ENCODE results near the gene LIMS1. TPM values are rescaled to one million over a fixed set of nuclear protein-coding genes. Genes with fewer than 3 reads are reported as not detected.
A peak's percentile ranks its signal among the peaks of the same experiment; 100 is the strongest.

The LIMS1 gene
- total RNA-seq, 4 donors from 2014 or later = 147 to 308 (median 224) TPM

DNA sequence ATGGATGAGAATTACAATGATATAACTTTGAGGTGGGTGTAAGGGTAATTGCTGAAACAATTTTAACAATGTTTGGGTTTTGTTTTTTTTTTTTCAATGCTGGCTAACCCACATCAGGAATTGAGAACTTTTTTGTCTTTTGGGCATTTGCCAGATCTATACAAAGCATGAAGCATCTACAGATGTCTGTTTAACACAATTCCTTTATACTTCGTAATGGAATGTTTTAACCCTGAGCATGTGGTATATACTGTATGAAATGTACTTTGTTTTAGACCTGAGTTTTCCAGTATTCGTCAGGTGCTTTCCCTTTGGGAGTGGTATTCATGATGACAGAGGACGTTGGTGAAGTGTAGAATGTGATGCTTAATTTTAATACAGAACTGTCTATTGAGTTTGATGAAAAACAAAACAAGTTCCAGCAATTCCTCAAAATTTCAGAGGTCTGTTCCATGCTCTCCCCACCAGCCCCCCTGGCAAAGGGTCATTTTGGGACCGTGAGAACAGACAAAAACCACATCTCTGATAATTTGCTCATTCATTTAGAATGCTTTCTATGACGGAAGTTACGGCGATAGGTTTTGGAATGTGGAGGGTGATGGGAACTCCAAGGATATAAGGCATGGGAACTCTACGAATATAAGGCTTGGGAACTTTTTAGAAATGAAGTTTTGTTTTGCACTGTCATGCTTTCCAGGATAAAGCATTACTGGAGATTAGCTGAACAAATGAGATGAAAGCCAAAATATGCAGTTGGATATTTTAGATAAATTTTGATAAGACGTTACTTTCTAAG, 14.1 kb downstream of the LIMS1 start:
- no peak overlapping the region for H3K27ac ChIP-seq
- in situ Hi-C loops (cut with MboI; ENCODE audit: low sequenced_read_pairs in 4 of 4) = no loop called here
- TF ChIP-seq POLR2A (IDR thresholded peaks at IDR 0.05) = no peak
- no peaks in the 10 kb centered on the region for H3K27me3 ChIP-seq
- DNase-seq (no peak), ATAC-seq (no peak)
- peaks cover 12 to 25% of the 10 kb centered on the region in 2 donors for H3K4me1 ChIP-seq
- no peaks in the 10 kb centered on the region for H3K36me3 ChIP-seq
- no peak overlapping the region for H3K4me3 ChIP-seq
- no peaks in the 10 kb centered on the region for H3K9me3 ChIP-seq
- intact Hi-C loops (cut with DNase I; ENCODE audit: low total_unique reads) = no loop called here

DNA sequence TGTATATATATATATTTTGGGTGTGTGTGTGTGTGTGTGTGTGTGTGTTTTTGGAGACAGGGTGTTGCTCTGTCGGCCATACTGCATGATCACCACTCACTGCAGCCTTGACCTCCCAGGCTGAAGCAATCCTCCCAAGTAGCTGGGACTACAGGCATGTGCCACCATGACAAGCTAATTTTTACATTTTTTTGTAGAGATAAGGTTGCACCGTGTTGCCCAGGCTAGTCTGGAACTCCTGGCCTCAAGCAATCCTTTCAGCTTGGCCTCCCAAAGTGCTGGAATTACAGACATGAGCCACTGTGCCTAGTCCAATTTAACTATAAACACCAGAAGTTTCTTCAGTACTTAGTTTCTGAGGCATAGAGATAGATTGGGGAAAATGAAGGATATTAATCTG, 18.3 kb downstream of the LIMS1 start:
- intact Hi-C loops (cut with DNase I; ENCODE audit: low total_unique reads) (no loop called here), in situ Hi-C loops (cut with MboI; ENCODE audit: low sequenced_read_pairs in 4 of 4) (no loop called here)
- Histone ChIP-seq H3K4me3 (no peak overlapping the region), H3K36me3 (no peaks in the 10 kb centered on the region), H3K27ac (peak overlapping the region in 3 of 4 donors; percentile 72 to 77 (median 75)), H3K27me3 (no peaks in the 10 kb centered on the region), H3K4me1 (peaks cover 42 to 53% of the 10 kb centered on the region in 2 donors), H3K9me3 (no peaks in the 10 kb centered on the region)
- TF ChIP-seq POLR2A (IDR thresholded peaks at IDR 0.05) = no peak
- TF ChIP-seq, protein P1, sequence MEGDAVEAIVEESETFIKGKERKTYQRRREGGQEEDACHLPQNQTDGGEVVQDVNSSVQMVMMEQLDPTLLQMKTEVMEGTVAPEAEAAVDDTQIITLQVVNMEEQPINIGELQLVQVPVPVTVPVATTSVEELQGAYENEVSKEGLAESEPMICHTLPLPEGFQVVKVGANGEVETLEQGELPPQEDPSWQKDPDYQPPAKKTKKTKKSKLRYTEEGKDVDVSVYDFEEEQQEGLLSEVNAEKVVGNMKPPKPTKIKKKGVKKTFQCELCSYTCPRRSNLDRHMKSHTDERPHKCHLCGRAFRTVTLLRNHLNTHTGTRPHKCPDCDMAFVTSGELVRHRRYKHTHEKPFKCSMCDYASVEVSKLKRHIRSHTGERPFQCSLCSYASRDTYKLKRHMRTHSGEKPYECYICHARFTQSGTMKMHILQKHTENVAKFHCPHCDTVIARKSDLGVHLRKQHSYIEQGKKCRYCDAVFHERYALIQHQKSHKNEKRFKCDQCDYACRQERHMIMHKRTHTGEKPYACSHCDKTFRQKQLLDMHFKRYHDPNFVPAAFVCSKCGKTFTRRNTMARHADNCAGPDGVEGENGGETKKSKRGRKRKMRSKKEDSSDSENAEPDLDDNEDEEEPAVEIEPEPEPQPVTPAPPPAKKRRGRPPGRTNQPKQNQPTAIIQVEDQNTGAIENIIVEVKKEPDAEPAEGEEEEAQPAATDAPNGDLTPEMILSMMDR (IDR thresholded peaks at IDR 0.05 in 4 of 5, conservative IDR thresholded peaks at IDR 0.05 in 1 of 5) = no peak
- ATAC-seq (no peak), DNase-seq (no peak)

DNA sequence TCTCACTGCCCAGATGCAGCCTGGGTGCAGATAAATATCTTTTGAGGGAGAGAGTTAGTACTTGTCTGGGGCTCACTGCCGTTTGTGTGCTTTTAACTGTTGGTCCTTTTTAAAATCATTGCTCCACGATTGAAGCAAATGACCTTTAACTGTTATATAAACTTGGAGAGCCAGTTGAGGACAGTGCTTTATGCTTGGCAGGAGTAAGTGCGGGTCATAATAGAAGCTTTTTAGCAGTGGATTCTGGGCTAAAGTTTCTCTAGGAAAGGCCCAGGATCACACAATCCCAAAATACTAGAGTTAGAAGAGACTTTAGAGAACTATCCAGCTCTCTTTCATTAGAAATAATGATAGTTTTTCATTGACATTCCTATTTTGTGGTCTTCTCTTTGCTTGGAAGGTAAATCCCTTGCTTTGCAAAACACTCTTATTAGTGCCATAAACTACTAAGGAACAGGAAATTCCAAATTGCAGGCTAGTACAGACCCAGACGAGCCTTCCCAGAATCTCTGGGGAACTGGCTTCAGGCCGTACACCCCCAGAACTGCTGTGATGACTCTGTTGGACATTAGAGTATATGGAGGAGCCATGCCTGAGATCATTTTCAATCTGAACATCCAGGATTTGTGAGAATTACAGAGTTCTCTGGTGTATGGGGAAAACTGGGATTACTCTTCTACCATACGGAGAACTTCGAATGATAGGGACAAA, 19.1 kb downstream of the LIMS1 start:
- no peak overlapping the region for H3K4me3 ChIP-seq
- no peaks in the 10 kb centered on the region for H3K36me3 ChIP-seq
- TF ChIP-seq POLR2A (IDR thresholded peaks at IDR 0.05) = no peak
- TF ChIP-seq, protein P1 (IDR thresholded peaks at IDR 0.05 in 4 of 5, conservative IDR thresholded peaks at IDR 0.05 in 1 of 5) = no peak
- H3K9me3 ChIP-seq = no peaks in the 10 kb centered on the region
- in situ Hi-C loops (cut with MboI; ENCODE audit: low sequenced_read_pairs in 4 of 4) = no loop called here
- peak overlapping the region; percentile 11 to 77 (median 74) for H3K27ac ChIP-seq
- DNase-seq = no peak
- H3K27me3 ChIP-seq = no peaks in the 10 kb centered on the region
- peak in 1 of 2 donors; percentile 28 for ATAC-seq
- intact Hi-C loops (cut with DNase I; ENCODE audit: low total_unique reads) = no loop called here
- peaks cover 45 to 47% of the 10 kb centered on the region in 2 donors for H3K4me1 ChIP-seq

DNA sequence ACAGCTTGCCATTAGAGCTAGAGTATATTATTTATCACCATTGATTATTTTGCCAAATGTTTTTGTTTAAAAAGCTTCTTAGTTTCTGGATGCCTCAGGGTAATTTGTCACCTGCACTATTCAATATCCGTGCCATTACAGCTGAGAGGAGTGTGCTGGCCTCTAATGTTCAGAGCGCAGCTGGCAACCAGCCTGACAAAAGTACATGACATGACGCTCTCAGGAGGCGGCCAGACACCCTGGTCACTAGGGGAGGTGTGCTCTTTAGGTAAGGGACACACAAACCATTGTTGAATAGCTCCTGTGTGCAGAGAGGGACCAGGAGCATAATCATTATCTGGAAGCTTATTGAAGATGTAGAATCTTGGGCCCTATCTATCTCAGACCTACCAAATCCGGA, 20.3 kb downstream of the LIMS1 start:
- TF ChIP-seq, protein P1 (IDR thresholded peaks at IDR 0.05 in 4 of 5, conservative IDR thresholded peaks at IDR 0.05 in 1 of 5) = no peak
- no peak for TF ChIP-seq POLR2A (IDR thresholded peaks at IDR 0.05)
- peak overlapping the region; percentile 70 to 77 (median 74) for H3K27ac ChIP-seq
- H3K36me3 ChIP-seq = no peaks in the 10 kb centered on the region
- ATAC-seq = peak; percentile 54
- H3K4me3 ChIP-seq = no peak overlapping the region
- intact Hi-C loops (cut with DNase I; ENCODE audit: low total_unique reads) = no loop called here
- H3K27me3 ChIP-seq = no peaks in the 10 kb centered on the region
- DNase-seq = peak in 1 of 2 donors; percentile 44
- no peaks in the 10 kb centered on the region for H3K9me3 ChIP-seq
- peaks cover 50 to 54% of the 10 kb centered on the region in 2 donors for H3K4me1 ChIP-seq
- in situ Hi-C loops (cut with MboI; ENCODE audit: low sequenced_read_pairs in 4 of 4) = no loop called here

DNA sequence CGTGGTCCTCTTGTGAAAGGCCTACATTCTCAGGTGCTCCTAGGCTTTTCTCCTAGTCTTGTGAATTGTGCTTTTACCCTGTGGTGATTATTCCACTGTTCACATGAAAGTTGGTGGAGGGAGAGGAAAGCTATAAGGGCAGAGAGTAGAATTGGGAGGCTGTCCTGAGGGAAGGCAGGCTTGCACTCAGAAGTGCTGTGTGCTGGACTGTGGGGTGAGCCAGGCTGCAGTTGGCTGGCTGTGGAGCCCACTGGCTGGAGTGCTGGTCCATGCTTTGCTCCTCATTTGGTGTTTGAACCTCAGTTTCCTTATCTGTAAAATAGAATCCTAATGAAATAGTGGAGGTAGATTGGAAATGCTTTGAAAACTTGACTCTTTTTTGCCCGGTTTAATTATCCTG, 21.3 kb downstream of the LIMS1 start:
- TF ChIP-seq, protein P1 (IDR thresholded peaks at IDR 0.05 in 4 of 5, conservative IDR thresholded peaks at IDR 0.05 in 1 of 5) = no peak
- no peak for TF ChIP-seq POLR2A (IDR thresholded peaks at IDR 0.05)
- in situ Hi-C loops (cut with MboI; ENCODE audit: low sequenced_read_pairs in 4 of 4) (no loop called here), intact Hi-C loops (cut with DNase I; ENCODE audit: low total_unique reads) (no loop called here)
- H3K4me1 ChIP-seq = peaks cover 59 to 64% of the 10 kb centered on the region in 2 donors
- no peak for DNase-seq
- H3K36me3 ChIP-seq = no peaks in the 10 kb centered on the region
- no peak for ATAC-seq
- no peaks in the 10 kb centered on the region for H3K27me3 ChIP-seq
- H3K4me3 ChIP-seq = no peak overlapping the region
- H3K27ac ChIP-seq = peak overlapping the region; percentile 70 to 77 (median 74)
- no peaks in the 10 kb centered on the region for H3K9me3 ChIP-seq

Measured in gastrocnemius medialis (tissue), 4 donors.